ENCODE data around the gene PHB1.
"Not testable (repeated sequence)": the region's sequence is repeated elsewhere in the genome, so short reads cannot be mapped to it uniquely, and the experiment has no call there.

PHB1 gene

GRCh38 chr17:49372425-49372824 is 42.3 kb downstream of the PHB1 start:
- no peak for DNase-seq

GRCh38 chr17:49370971-49371834 is 43.5 kb downstream of the PHB1 start:
- DNase-seq = peak; percentile 60

GRCh38 chr17:49369760-49370159 is 44.9 kb downstream of the PHB1 start:
- no peak for DNase-seq

- no peak for DNase-seq
Observed at GRCh38 chr17:49369089-49369488, 45.6 kb downstream of the PHB1 start.

- peak; percentile 29 for DNase-seq
Observed at GRCh38 chr17:49365667-49366066, 49.0 kb downstream of the PHB1 start.

GRCh38 chr17:49365126-49365525 is 49.6 kb downstream of the PHB1 start:
- not testable (repeated sequence) for DNase-seq

GRCh38 chr17:49364119-49364518 is 50.6 kb downstream of the PHB1 start:
- DNase-seq = no peak

- DNase-seq = no peak
Observed at GRCh38 chr17:49363251-49363650, 51.4 kb downstream of the PHB1 start.

GRCh38 chr17:49362723-49363117 is 52.0 kb downstream of the PHB1 start:
- no peak for DNase-seq

GRCh38 chr17:49361902-49362722 is 52.6 kb downstream of the PHB1 start, which contains the start of gene ZNF652:
TSS of gene ZNF652 (minus strand) at chr17:49362250. CDS start at chr17:49317725, 44,525 bp downstream.
- peak; percentile 94 for DNase-seq

GRCh38 chr17:49361129-49361901 is 53.4 kb downstream of the PHB1 start:
- peak; percentile 36 for DNase-seq

GRCh38 chr17:49360796-49361128 is 53.9 kb downstream of the PHB1 start:
- no peak for DNase-seq

- DNase-seq = no peak
Observed at GRCh38 chr17:49359990-49360795, 54.5 kb downstream of the PHB1 start.

GRCh38 chr17:49358641-49359247 is 55.9 kb downstream of the PHB1 start:
- DNase-seq = no peak

GRCh38 chr17:49357516-49357915 is 57.2 kb downstream of the PHB1 start:
- DNase-seq = no peak

- no peak for DNase-seq
Observed at GRCh38 chr17:49356320-49356719, 58.4 kb downstream of the PHB1 start.

Measured in DMS79 (cell line).